GM23338 (cell line): ENCODE measurements around the gene PRDX4.

Experiments used
- CREB1 ChIP-seq: fragments of 250-450 bp; sonication (Bioruptor Pico); IDR thresholded peaks from 2 replicates; pipeline ENCODE4 v1.5.0; 2020; ENCODE audit warnings: low read depth, mild to moderate bottlenecking, moderate library complexity
- CTCF ChIP-seq, 2 experiments: fragments of 200-600 bp in 1 of 2; sonication (generic) in 1 of 2; conservative IDR thresholded peaks; 2 replicates each; pipeline versions ENCODE4 v1.5.1 to v1.6.1; 2016 to 2017; ENCODE audit warnings: antibody characterized with exemption in 2 of 2, low read depth in 2 of 2, mild to moderate bottlenecking in 2 of 2, moderate library complexity in 1 of 2
- JUNB ChIP-seq: IDR thresholded peaks from one replicate; pipeline ENCODE4 v1.6.1; 2016; ENCODE audit warnings: antibody characterized with exemption; ENCODE audit not compliant: unreplicated experiment
- POLR2AphosphoS5 ChIP-seq: IDR thresholded peaks from 2 replicates; pipeline ENCODE4 v1.6.1; 2016; ENCODE audit warnings: antibody characterized with exemption, low read depth
- ZNF114 ChIP-seq: fragments of 250-450 bp; sonication (Bioruptor Pico); IDR thresholded peaks from 2 replicates; pipeline ENCODE4 v1.5.0; 2020; ENCODE audit warnings: mild to moderate bottlenecking, moderate library complexity

- no peak for TF ChIP-seq CREB1 (CRISPR knock-in tag)
- no peak for TF ChIP-seq CTCF (conservative IDR thresholded peaks at IDR 0.05; ENCODE audit: low read depth in 2 of 2)
- no peak for TF ChIP-seq POLR2AphosphoS5
- no peak for TF ChIP-seq JUNB
- no peak for TF ChIP-seq ZNF114
Measured at GRCh38 chrX:23670528-23670927, 3.2 kb downstream of the PRDX4 start.
